ENCODE measurements around the gene CCL22.

Gene CCL22

GRCh38 chr16:57384248-57385070 lies 25.9 kb downstream of the CCL22 start:
- Mint-ChIP-seq H3K36me3 (ENCODE audit: low read depth) (no peaks in the 10 kb centered on the region), H3K27me3 (ENCODE audit: low read depth, poor library complexity) (no peaks in the 10 kb centered on the region), H3K4me3 (no peak overlapping the region), H3K27ac (no peak overlapping the region), H3K9me3 (no peaks in the 10 kb centered on the region), H3K4me1 (peaks cover 10% of the 10 kb centered on the region)
- no peak for DNase-seq
- no peak for TF ChIP-seq CTCF (IDR thresholded peaks at IDR 0.05)

- H3K4me1 Mint-ChIP-seq: peaks cover 10% of the 10 kb centered on the region
- no peak overlapping the region for H3K4me3 Mint-ChIP-seq
- no peak for DNase-seq
- H3K27ac Mint-ChIP-seq: no peak overlapping the region
- no peak for TF ChIP-seq CTCF (IDR thresholded peaks at IDR 0.05)
- H3K9me3 Mint-ChIP-seq: no peaks in the 10 kb centered on the region
- H3K36me3 Mint-ChIP-seq (ENCODE audit: low read depth): no peaks in the 10 kb centered on the region
- H3K27me3 Mint-ChIP-seq (ENCODE audit: low read depth, poor library complexity): peaks cover 3% of the 10 kb centered on the region
These were observed 26.5 kb downstream of the CCL22 start for GRCh38 chr16:57385083-57385482.

- TF ChIP-seq CTCF (IDR thresholded peaks at IDR 0.05): no peak
- Mint-ChIP-seq H3K27ac (no peak overlapping the region), H3K9me3 (no peaks in the 10 kb centered on the region), H3K4me3 (no peak overlapping the region), H3K4me1 (peaks cover 10% of the 10 kb centered on the region), H3K36me3 (ENCODE audit: low read depth) (no peaks in the 10 kb centered on the region), H3K27me3 (ENCODE audit: low read depth, poor library complexity) (peaks cover 14% of the 10 kb centered on the region)
- DNase-seq: no peak
These were observed 27.9 kb downstream of the CCL22 start for GRCh38 chr16:57386381-57386951.

- Mint-ChIP-seq H3K4me3 (no peak overlapping the region), H3K36me3 (ENCODE audit: low read depth) (no peaks in the 10 kb centered on the region), H3K9me3 (no peaks in the 10 kb centered on the region), H3K27me3 (ENCODE audit: low read depth, poor library complexity) (peaks cover 21% of the 10 kb centered on the region), H3K27ac (no peak overlapping the region), H3K4me1 (peaks cover 10% of the 10 kb centered on the region)
- DNase-seq: no peak
- no peak for TF ChIP-seq CTCF (IDR thresholded peaks at IDR 0.05)
These were observed 29.2 kb downstream of the CCL22 start for GRCh38 chr16:57387598-57388354.

- H3K27ac Mint-ChIP-seq: no peak overlapping the region
- no peak for TF ChIP-seq CTCF (IDR thresholded peaks at IDR 0.05)
These were observed 29.9 kb downstream of the CCL22 start for GRCh38 chr16:57388359-57389086.

More at GRCh38 chr16:57388359-57389086, 29.9 kb downstream of the CCL22 start:
- H3K4me1 Mint-ChIP-seq: peaks cover 10% of the 10 kb centered on the region
- H3K9me3 Mint-ChIP-seq: no peaks in the 10 kb centered on the region
- DNase-seq: no peak
- H3K36me3 Mint-ChIP-seq (ENCODE audit: low read depth): no peaks in the 10 kb centered on the region
- H3K27me3 Mint-ChIP-seq (ENCODE audit: low read depth, poor library complexity): peaks cover 22% of the 10 kb centered on the region
- H3K4me3 Mint-ChIP-seq: no peak overlapping the region
